Nephron progenitor cell (in vitro differentiated cells): Measurements from ENCODE around the gene FXYD4.
"Not testable (repeated sequence)": the region's sequence is repeated elsewhere in the genome, so short reads cannot be mapped to it uniquely, and the experiment has no call there.

Experiments
- DNase-seq: peaks from one replicate; pipeline ENCODE4 v3.0.0; 2021
- H3K27ac Mint-ChIP-seq: 2 replicates; pipeline ENCODE4 v1.8.0; 2021; ENCODE audit warnings: mild to moderate bottlenecking, moderate library complexity, mixed read lengths
- H3K27me3 Mint-ChIP-seq: 2 replicates; pipeline ENCODE4 v1.8.0; 2021; ENCODE audit warnings: mild to moderate bottlenecking, low read depth, mixed read lengths; ENCODE audit not compliant: poor library complexity
- H3K36me3 Mint-ChIP-seq: 2 replicates; pipeline ENCODE4 v1.8.0; 2021; ENCODE audit warnings: low read depth, mixed read lengths
- H3K4me1 Mint-ChIP-seq: 2 replicates; pipeline ENCODE4 v1.8.0; 2021; ENCODE audit warnings: mixed read lengths
- H3K4me3 Mint-ChIP-seq: 2 replicates; pipeline ENCODE4 v1.8.0; 2021; ENCODE audit warnings: mild to moderate bottlenecking, moderate library complexity, mixed read lengths
- H3K9me3 Mint-ChIP-seq: 2 replicates; pipeline ENCODE4 v1.8.0; 2021; ENCODE audit warnings: mild to moderate bottlenecking, moderate library complexity, mixed read lengths
- CTCF ChIP-seq: fragments of 200-600 bp; sonication (generic); IDR thresholded peaks from 2 replicates; pipeline ENCODE4 v1.5.0; 2021; ENCODE audit warnings: antibody characterized with exemption

FXYD4 gene

GRCh38 chr10:43327986-43328385, 43.5 kb upstream of the FXYD4 start:
- Mint-ChIP-seq H3K4me3 (no peak overlapping the region), H3K4me1 (peaks cover 21% of the 10 kb centered on the region), H3K9me3 (peaks cover 24% of the 10 kb centered on the region), H3K36me3 (peaks cover 5% of the 10 kb centered on the region), H3K27me3 (peaks cover 4% of the 10 kb centered on the region), H3K27ac (no peak overlapping the region)
- no peak for TF ChIP-seq CTCF
- no peak for DNase-seq

- H3K4me3 Mint-ChIP-seq, H3K27me3 Mint-ChIP-seq, H3K27ac Mint-ChIP-seq, H3K36me3 Mint-ChIP-seq, DNase-seq: not testable (repeated sequence)
- Mint-ChIP-seq H3K4me1 (peaks cover 16% of the 10 kb centered on the region), H3K9me3 (peaks cover 25% of the 10 kb centered on the region)
These were observed 42.6 kb upstream of the FXYD4 start for GRCh38 chr10:43328810-43329209.

- not testable (repeated sequence) for DNase-seq, H3K4me3 Mint-ChIP-seq, H3K36me3 Mint-ChIP-seq, H3K27me3 Mint-ChIP-seq, H3K27ac Mint-ChIP-seq
- H3K4me1 Mint-ChIP-seq, result peaks cover 16% of the 10 kb centered on the region
- peaks cover 25% of the 10 kb centered on the region for H3K9me3 Mint-ChIP-seq
These were observed 42.1 kb upstream of the FXYD4 start for GRCh38 chr10:43329246-43329885.

- H3K4me3 Mint-ChIP-seq, DNase-seq, H3K27me3 Mint-ChIP-seq, H3K27ac Mint-ChIP-seq, H3K36me3 Mint-ChIP-seq: not testable (repeated sequence)
- H3K4me1 Mint-ChIP-seq, result peaks cover 16% of the 10 kb centered on the region
- H3K9me3 Mint-ChIP-seq, result peaks cover 25% of the 10 kb centered on the region
These were observed 41.2 kb upstream of the FXYD4 start for GRCh38 chr10:43330049-43330823.

GRCh38 chr10:43330824-43331127, 40.7 kb upstream of the FXYD4 start:
- H3K27ac Mint-ChIP-seq, H3K27me3 Mint-ChIP-seq, H3K36me3 Mint-ChIP-seq, H3K4me3 Mint-ChIP-seq, DNase-seq: not testable (repeated sequence)
- Mint-ChIP-seq H3K4me1 (peaks cover 16% of the 10 kb centered on the region), H3K9me3 (peaks cover 25% of the 10 kb centered on the region)

GRCh38 chr10:43333653-43334052, 37.8 kb upstream of the FXYD4 start:
- Mint-ChIP-seq H3K4me3 (no peak overlapping the region), H3K9me3 (peaks cover 16% of the 10 kb centered on the region), H3K4me1 (peaks cover 26% of the 10 kb centered on the region), H3K27me3 (peaks cover 23% of the 10 kb centered on the region), H3K36me3 (no peaks in the 10 kb centered on the region), H3K27ac (no peak overlapping the region)
- no peak for DNase-seq
- no peak for TF ChIP-seq CTCF

- Mint-ChIP-seq H3K27ac (no peak overlapping the region), H3K36me3 (no peaks in the 10 kb centered on the region), H3K9me3 (peaks cover 11% of the 10 kb centered on the region), H3K4me3 (no peak overlapping the region), H3K4me1 (peaks cover 41% of the 10 kb centered on the region), H3K27me3 (peaks cover 40% of the 10 kb centered on the region)
- DNase-seq, result no peak
- TF ChIP-seq CTCF, result no peak
These were observed 35.4 kb upstream of the FXYD4 start for GRCh38 chr10:43336061-43336460.
